AG08396 (cell line): Measurements from ENCODE around the gene CGAS.
"Not testable (repeated sequence)": the region's sequence is repeated elsewhere in the genome, so short reads cannot be mapped to it uniquely, and the experiment has no call there.

Experiments
- DNase-seq: peaks from one replicate; pipeline ENCODE4 v3.0.0; 2012; ENCODE audit warnings: low spot score, mixed read lengths

Gene CGAS

DNA sequence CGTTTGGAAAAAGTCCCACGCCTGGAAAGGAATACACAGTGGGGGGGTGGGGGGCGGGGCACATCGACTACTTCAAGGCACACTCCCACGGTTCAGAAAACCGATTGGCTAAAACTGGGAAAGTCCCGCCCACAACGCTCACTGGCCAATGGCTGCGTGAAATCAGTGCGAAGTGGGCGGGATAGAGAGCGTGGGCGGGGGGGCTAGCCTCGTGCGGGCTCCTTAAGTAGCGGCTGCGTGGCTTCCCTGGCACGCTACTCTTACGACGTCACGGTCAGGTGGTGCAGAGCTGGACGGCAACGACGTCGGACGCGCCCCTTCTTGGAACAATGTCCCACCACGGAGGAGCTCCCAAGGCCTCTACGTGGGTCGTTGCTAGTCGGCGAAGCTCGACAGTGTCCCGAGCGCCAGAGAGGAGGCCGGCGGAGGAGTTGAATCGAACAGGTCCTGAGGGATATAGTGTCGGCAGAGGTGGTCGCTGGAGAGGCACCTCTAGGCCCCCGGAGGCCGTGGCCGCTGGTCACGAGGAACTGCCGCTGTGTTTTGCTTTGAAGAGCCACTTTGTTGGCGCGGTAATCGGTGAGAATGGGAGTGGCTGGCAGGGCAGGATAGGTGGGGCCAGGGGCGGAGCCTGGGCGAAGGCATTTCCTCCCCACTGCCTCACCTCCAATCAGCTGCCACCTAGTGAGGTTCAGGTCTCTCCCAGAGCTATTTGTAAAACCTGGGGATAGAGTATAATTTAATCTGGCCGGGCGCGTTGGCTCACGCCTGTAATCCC, 57.3 kb downstream of the CGAS start, which contains the start of gene DDX43:
Gene DDX43 (plus strand): TSS at position 252 of the 778 bp plus-strand sequence. CDS start 78 bp downstream, at position 330.
- DNase-seq, result peak; percentile 39

DNA sequence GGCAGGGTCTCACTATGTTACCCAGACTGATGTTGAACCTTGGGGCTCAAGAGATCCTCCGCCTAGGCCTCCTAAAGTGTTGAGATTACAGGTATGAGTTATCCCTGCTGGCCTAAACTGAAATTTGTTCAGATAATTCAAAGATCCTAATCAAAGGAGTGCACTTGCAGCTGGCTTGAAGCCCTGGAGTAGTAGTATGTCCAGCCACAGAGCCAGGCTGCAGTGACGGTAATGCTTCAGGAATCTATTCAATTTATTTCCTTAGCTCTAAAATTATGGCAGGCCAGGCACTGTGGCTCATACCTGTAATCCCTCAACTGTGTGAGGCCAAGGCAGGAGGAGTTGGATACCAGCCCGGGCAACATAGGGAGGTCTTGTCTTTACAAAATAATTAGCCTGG, 58.8 kb downstream of the CGAS start:
- peak; percentile 34 for DNase-seq

DNA sequence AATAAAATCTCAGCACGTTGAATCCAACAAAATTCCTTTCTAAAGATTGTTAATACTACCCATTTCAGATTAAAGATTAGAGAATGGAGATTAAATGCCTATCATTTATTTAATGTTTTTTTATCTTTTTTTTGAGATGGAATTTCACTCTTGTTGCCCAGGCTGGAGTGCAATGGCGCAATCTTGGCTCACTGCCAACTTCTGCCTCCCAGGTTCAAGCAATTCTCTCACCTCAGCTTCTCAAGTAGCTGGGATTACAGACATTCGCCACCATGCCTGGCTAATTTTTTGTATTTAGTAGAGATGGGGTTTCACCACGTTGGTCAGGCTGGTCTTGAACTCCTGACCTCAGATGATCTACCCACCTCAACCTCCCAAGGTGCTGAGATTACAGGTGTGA, 59.9 kb downstream of the CGAS start:
- not testable (repeated sequence) for DNase-seq

DNA sequence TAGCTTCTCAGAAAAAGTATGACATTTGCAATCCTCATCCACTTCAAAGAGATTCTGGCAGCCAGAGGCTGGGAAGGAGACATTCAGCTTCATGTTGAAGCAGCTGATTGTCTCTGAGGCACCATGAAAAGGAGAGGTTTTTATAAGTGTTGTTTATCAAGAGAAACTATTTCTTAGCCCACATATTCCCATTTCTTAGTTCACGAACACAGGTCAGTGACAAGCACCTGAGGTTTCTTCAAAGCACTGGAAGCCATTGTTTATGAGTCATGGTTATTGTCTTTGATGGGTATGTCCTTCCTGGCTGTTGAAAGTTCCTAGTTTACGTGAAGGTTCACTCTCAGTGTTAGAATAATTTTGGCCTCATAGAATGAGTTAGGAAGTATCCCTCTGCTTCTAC, 60.4 kb downstream of the CGAS start:
- DNase-seq, result no peak

DNA sequence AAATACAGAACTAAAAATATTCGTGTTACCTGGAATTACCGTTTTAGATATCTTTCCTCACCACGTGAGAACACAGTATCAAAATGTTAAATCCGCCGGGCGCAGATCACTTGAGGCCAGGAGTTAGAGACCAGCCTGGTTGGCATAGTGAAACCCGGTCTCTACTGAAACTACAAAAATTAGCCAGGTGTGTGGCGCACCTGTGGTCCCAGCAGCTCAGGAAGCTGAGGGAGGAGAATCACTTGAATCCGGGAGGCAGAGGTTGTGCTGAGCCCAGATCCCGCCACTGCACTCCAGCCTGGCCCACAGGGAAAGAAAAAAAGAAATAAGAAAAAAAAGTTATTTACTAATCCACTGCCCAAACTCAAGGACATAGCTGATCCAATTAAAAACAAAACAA, 62.2 kb downstream of the CGAS start:
- no peak for DNase-seq

DNA sequence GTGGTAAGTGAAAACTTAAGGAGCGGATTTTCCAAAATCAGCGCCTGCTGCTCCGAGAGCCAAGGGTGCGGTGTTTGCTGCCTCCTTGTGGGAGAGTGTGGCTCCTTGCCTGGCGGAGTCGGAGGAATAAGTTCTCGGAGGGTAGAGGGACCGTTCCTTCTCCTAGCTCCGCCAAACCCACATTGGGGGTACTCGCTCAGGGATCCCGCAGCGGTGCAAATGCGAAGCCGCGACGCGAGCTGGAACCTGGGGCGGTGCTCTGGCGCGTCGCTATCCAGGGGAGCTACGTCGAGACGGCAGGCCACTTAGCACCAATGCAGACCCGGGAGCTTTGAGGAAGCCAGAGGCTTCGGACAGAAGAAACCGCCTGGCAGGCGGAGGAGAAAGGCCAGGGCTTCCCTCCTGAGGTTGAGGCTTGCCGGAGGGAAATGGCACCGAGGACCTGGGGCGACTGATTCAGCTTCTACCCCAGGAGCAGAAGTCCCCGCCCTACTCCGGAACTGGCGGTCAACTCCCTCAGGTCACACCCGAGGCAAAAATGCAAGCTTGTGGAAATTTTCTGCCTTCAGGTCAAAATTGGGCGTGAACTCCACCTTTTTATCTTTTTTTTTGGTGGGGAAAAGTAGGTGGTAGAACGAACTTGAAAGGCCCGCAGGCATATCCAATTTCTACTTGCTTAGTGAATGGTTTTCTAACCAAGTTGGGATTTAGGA, 63.1 kb downstream of the CGAS start:
- DNase-seq, result peak; percentile 75

DNA sequence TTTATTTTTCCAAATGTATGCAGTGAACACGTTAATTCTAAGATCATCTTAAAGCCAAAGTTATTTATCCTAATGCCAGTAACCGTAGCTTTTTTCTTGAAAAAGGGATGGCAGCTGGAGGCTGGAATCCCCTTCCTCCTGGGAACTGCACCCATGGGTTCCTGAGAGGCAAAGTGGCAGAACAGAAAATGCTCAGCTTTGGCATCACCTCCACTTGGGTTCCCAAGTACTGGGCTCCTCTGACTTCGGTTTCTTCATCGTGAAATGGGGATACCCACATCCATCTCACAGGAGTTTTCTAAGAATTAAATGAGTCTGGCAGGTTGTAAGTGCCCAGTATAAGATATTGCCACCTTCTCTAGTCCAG, 63.7 kb downstream of the CGAS start:
- DNase-seq, result no peak

DNA sequence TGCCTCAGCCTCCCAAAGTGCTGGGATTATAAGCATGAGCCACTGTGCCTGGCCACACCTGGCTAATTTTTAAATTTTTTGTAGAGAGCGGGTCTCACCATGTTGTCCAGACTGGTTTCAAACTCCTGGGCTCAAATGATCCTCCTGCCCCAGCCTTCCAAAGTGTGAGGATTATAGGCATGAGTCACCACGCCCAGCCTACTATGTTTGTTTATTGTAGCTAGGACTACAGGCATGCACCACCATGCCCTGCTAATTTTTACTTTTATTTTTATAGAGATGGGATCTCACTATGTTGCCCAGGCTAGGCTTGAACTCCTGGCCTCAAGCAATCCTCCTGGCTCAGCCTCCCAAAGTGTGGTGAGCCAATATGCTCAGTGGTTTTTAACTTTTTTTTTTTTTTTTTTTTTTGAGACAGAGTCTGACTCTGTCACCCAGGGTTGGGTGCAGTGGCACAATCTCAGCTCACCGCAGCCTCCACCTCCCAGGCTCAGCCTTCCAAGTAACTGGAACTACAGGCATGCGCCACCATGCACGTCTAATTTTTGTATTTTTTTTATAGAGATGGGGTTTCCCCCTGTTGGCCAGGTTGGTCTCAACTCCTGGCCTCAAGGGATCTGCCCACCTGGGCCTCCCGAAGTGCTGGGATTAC, 69.5 kb downstream of the CGAS start:
- DNase-seq, result no peak

DNA sequence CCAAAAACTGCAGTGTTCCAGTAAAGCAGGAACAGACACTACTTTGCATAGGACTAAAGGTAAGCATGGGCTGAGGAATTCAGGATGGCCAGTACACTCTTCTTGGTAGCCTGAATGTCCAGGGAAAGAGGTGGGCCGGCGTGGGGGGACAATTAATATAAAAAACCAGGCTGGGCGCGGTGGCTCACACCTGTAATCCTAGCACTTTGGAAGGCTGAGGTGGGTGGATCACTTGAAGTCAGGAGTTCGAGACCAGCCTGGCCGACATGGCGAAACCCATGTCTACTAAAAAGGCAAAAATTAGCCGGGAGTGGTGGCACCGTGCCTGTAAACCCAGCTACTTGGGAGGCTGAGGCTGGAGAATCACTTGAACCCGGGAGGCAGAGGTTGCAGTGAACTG, 70.6 kb downstream of the CGAS start:
- not testable (repeated sequence) for DNase-seq

DNA sequence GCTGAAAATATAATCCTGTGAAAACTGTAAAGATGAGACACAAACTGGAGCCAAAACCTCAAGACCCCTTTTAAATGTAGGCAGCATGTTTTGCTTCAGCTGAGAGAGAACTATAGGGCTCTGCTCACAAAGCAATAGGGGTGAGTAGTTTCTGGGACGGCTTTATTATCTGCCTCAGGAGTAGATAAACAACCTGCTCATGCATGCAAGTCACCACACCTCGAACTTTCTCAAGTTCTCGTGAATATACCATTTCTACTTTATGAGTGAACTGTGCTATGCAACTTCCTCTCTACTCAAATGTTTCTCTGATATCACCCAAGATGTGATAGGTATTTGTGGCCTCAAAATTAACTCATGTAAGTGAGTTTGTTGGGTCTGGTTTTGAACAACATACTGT, 74.9 kb downstream of the CGAS start:
- no peak for DNase-seq

DNA sequence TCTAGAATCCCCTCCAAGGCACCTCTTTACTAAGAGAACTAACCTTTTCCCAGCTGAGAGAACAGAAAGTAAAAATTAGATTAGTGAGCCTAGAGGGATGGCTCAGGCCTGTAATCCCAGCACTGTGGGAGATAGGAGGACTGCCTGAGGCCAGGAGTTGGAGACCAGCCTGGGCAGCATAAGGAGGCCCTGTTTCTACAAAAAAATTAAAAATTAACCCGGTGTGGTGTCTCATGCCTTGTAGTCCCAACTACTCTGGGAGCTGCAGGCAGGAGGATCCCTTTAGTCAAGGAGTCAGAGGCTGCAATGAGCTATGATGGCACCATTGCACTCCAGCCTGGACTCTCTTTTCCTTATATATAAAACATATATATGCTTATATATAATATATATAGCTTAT, 76.9 kb downstream of the CGAS start:
- no peak for DNase-seq
